Measurements from ENCODE around the gene YWHAE. TPM values are rescaled to one million over a fixed set of nuclear protein-coding genes. Genes with fewer than 3 reads are reported as not detected.

The YWHAE gene
- total and polyA plus RNA-seq, 10 of the 15 experiments (the other 5 are each of a cell fraction or from before 2014, with no cell fraction given), result 189 to 651 (median 469) TPM

- no peak for TF ChIP-seq POLR2A (IDR thresholded peaks at IDR 0.05; ENCODE audit: low read depth, low read length)
- no peak for TF ChIP-seq KAT2A (conservative IDR thresholded peaks at IDR 0.05; ENCODE audit: control insufficient read depth, low read depth, low read length)
- no peak for TF ChIP-seq ZBED1 (IDR thresholded peaks at IDR 0.05; ENCODE audit: borderline replicate concordance)
- TF ChIP-seq, protein P1, sequence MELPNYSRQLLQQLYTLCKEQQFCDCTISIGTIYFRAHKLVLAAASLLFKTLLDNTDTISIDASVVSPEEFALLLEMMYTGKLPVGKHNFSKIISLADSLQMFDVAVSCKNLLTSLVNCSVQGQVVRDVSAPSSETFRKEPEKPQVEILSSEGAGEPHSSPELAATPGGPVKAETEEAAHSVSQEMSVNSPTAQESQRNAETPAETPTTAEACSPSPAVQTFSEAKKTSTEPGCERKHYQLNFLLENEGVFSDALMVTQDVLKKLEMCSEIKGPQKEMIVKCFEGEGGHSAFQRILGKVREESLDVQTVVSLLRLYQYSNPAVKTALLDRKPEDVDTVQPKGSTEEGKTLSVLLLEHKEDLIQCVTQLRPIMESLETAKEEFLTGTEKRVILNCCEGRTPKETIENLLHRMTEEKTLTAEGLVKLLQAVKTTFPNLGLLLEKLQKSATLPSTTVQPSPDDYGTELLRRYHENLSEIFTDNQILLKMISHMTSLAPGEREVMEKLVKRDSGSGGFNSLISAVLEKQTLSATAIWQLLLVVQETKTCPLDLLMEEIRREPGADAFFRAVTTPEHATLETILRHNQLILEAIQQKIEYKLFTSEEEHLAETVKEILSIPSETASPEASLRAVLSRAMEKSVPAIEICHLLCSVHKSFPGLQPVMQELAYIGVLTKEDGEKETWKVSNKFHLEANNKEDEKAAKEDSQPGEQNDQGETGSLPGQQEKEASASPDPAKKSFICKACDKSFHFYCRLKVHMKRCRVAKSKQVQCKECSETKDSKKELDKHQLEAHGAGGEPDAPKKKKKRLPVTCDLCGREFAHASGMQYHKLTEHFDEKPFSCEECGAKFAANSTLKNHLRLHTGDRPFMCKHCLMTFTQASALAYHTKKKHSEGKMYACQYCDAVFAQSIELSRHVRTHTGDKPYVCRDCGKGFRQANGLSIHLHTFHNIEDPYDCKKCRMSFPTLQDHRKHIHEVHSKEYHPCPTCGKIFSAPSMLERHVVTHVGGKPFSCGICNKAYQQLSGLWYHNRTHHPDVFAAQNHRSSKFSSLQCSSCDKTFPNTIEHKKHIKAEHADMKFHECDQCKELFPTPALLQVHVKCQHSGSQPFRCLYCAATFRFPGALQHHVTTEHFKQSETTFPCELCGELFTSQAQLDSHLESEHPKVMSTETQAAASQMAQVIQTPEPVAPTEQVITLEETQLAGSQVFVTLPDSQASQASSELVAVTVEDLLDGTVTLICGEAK (IDR thresholded peaks at IDR 0.05; ENCODE audit: borderline replicate concordance), result no peak
- no peak for TF ChIP-seq BCL11A (IDR thresholded peaks at IDR 0.05; ENCODE audit: low read depth, low read length)
- no peak for TF ChIP-seq STAT3 (IDR thresholded peaks at IDR 0.05; ENCODE audit: low read depth, low read length)
- TF ChIP-seq ZSCAN29 (IDR thresholded peaks at IDR 0.05), result no peak
- TF ChIP-seq CUX1 (IDR thresholded peaks at IDR 0.05; ENCODE audit: insufficient replicate concordance, low read depth, low read length), result no peak
- DNase-seq (ENCODE audit: low read depth, low spot score) (no peak), FAIRE-seq (no peak), ATAC-seq (no peak)
- intact Hi-C loops (cut with micrococcal nuclease; ENCODE audit: unreplicated experiment), result no loop called here
- no peaks in the 10 kb centered on the region for H3K27me3 ChIP-seq (replicated peaks in 1 of 2; ENCODE audit: control insufficient read depth in 2 of 2, insufficient read depth in 2 of 2, low read length in 1 of 2)
- H3K4me2 ChIP-seq (ENCODE audit: control insufficient read depth, insufficient read depth), result no peak overlapping the region
- no peak overlapping the region for H2AFZ ChIP-seq (ENCODE audit: control insufficient read depth, low read depth, low read length)
- RAD21 ChIA-PET (ENCODE audit: unreplicated experiment), result interaction anchor here (0.7 to 4.6 kb wide), 2 partner anchors 172 to 228 kb away, joined by 3 to 19 read pairs; partner anchors contain the start of gene INPP5K
- H4K20me1 ChIP-seq (ENCODE audit: control insufficient read depth, insufficient read depth), result peaks cover 6% of the 10 kb centered on the region; the same call in 1 of the 2 replicates
- peaks cover 4 to 30% of the 10 kb centered on the region in 2 experiments for H3K36me3 ChIP-seq (ENCODE audit: control insufficient read depth in 2 of 2, insufficient read depth in 2 of 2, low read length in 1 of 2)
- CTCF ChIA-PET, result interaction anchor here (0.6 to 3.3 kb wide), 2 partner anchors 22 to 42 kb away, joined by 3 to 10 read pairs; no protein-coding TSS in a partner anchor
- peaks cover 21% of the 10 kb centered on the region for H3K79me2 ChIP-seq (ENCODE audit: control insufficient read depth, insufficient read depth, low read length)
- H3K9me3 ChIP-seq (replicated peaks; ENCODE audit: control insufficient read depth, insufficient read depth, low read length), result no peaks in the 10 kb centered on the region
- WGBS (ENCODE audit: insufficient coverage, insufficient replicate concordance, low lambda C conversion rate, missing lambda C conversion rate), result 76% methylated on average over 5 of the region's 5 CpGs
- POLR2A ChIA-PET, result interaction anchor here (0.8 to 1.2 kb wide), 2 partner anchors 19 to 120 kb away, joined by 5 to 14 read pairs; no protein-coding TSS in a partner anchor
- no peak overlapping the region for H3K27ac ChIP-seq (ENCODE audit: control insufficient read depth, insufficient read depth)
- SMC1A ChIA-PET (ENCODE audit: uncharacterized antibody, unreplicated experiment), result interaction anchor here (1.2 kb wide), 1 partner anchor 131 kb away, joined by 5 read pairs; no protein-coding TSS in a partner anchor
- peaks cover 9% of the 10 kb centered on the region for H3K4me1 ChIP-seq (ENCODE audit: control insufficient read depth, insufficient read depth, low read length)
- no TSS peak for BruUV-seq (replicated peaks)
- in situ Hi-C loops (cut with MboI), result no loop called here
- H3K4me3 ChIP-seq, result no peak overlapping the region
- H3K9ac ChIP-seq (ENCODE audit: control insufficient read depth, insufficient read depth, low read length), result no peak overlapping the region
Observed at GRCh38 chr17:1343554-1343953, 56.5 kb downstream of the YWHAE start.

All from GM12878 (cell line).